PFSK-1 (cell line): ENCODE results near the gene PIGZ.

ENCODE experiments used
- POLR2AphosphoS5 ChIP-seq: IDR thresholded peaks from 2 replicates; pipeline ENCODE4 v1.6.1; 2012; ENCODE audit warnings: low read depth, mild to moderate bottlenecking, control low read depth, low read length, moderate library complexity
- TAF1 ChIP-seq: IDR thresholded peaks from 2 replicates; pipeline ENCODE4 v1.6.1; 2012; ENCODE audit warnings: low read length, control low read depth, borderline replicate concordance; ENCODE audit not compliant: insufficient read depth
- TF ChIP-seq, protein P1 (sequence below), 2 experiments: IDR thresholded peaks; 2 replicates each; pipeline versions ENCODE4 v1.6.1 to v1.8.0; 2011 to 2012; ENCODE audit warnings: low read depth in 2 of 2, low read length in 2 of 2, control low read depth in 1 of 2, inconsistent platforms in 1 of 2, mild to moderate bottlenecking in 1 of 2, moderate library complexity in 1 of 2; ENCODE audit not compliant: insufficient read depth in 1 of 2

DNA sequence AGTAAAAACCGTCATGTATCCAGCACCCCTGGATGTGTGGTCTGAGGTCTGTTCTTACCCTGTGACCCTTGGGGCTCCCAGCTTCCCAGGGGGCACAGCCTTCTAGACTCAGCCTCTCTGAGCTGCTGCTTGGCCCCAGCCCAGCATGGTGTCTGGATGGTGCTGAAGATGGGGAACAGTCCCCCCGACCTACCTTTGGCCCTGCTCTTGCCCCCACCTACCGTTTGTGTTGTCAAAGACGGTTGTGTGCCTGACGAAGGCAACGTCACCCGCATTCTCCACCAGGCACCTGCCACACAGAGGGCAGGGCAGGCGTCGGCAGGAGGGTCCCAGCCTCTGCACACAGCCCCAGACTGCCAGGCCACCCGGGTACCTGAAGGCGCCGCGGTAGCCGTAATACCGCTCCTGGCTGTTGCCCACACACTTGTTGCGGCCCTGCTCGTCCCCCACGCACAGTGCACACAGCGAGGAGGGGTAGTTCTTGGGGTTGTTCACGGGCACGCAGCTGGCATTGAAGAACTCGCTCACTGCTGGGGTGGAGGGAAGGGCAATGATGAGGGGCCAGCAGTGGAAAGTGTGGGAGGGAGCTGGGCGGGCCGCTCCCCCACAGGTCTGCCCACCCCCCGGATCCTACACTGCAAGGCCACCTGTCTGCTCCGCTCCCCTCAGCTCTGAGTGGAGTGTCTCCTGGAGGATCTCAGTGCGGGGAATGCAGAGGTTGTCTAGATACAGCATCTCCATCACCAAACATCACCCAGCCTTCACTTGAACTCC, 40.0 kb upstream of the PIGZ start:
- TF ChIP-seq POLR2AphosphoS5 (no peak), TAF1 (no peak)
- TF ChIP-seq, protein P1, sequence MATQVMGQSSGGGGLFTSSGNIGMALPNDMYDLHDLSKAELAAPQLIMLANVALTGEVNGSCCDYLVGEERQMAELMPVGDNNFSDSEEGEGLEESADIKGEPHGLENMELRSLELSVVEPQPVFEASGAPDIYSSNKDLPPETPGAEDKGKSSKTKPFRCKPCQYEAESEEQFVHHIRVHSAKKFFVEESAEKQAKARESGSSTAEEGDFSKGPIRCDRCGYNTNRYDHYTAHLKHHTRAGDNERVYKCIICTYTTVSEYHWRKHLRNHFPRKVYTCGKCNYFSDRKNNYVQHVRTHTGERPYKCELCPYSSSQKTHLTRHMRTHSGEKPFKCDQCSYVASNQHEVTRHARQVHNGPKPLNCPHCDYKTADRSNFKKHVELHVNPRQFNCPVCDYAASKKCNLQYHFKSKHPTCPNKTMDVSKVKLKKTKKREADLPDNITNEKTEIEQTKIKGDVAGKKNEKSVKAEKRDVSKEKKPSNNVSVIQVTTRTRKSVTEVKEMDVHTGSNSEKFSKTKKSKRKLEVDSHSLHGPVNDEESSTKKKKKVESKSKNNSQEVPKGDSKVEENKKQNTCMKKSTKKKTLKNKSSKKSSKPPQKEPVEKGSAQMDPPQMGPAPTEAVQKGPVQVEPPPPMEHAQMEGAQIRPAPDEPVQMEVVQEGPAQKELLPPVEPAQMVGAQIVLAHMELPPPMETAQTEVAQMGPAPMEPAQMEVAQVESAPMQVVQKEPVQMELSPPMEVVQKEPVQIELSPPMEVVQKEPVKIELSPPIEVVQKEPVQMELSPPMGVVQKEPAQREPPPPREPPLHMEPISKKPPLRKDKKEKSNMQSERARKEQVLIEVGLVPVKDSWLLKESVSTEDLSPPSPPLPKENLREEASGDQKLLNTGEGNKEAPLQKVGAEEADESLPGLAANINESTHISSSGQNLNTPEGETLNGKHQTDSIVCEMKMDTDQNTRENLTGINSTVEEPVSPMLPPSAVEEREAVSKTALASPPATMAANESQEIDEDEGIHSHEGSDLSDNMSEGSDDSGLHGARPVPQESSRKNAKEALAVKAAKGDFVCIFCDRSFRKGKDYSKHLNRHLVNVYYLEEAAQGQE (IDR thresholded peaks at IDR 0.05; ENCODE audit: insufficient read depth in 1 of 2, low read depth in 2 of 2, low read length in 2 of 2): no peak
